ENCODE measurements around the gene SMOC2.

Gene SMOC2

GRCh38 chr6:168517742-168518347 is 76.9 kb downstream of the SMOC2 start:
- Histone ChIP-seq H3K27me3 (ENCODE audit: low read depth, low read length) (no peaks in the 10 kb centered on the region), H3K4me1 (ENCODE audit: low read length) (no peaks in the 10 kb centered on the region), H3K9ac (ENCODE audit: low read length) (no peak overlapping the region), H3K9me3 (ENCODE audit: insufficient read depth, low read length) (no peaks in the 10 kb centered on the region), H2AFZ (ENCODE audit: low read depth, low read length) (no peak overlapping the region), H3K36me3 (replicated peaks; ENCODE audit: low read depth, low read length) (no peaks in the 10 kb centered on the region), H3K4me2 (ENCODE audit: low read length) (no peak overlapping the region), H3K4me3 (ENCODE audit: low read length) (no peak overlapping the region), H3K27ac (ENCODE audit: low read length) (no peak overlapping the region), H4K20me1 (ENCODE audit: insufficient read depth, low read length) (no peaks in the 10 kb centered on the region), H3K79me2 (ENCODE audit: low read length) (no peaks in the 10 kb centered on the region)
- TF ChIP-seq EZH2phosphoT487 (IDR thresholded peaks at IDR 0.05; ENCODE audit: low read depth): no peak
- TF ChIP-seq CTCF (IDR thresholded peaks at IDR 0.05; ENCODE audit: low read depth, low read length): no peak

DNA sequence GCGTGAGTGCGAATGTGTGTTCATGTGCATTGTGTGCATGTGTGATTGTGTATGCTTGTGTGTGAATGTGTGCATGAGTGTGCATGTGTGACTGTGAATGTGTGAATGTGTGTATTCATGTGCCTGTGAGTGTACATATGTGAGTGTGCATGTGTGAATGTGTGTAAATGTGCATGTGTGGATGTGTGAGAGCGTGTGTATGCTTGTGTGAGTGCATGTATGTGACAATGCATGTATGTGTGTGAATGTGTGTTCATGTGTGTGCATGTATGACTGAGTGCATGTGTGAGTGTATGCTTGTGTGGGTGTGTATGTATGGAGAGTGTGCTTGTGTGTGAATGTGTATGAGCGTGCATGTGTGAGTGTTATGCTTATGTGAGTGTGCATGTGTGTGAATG is 77.4 kb downstream of the SMOC2 start:
- no peak overlapping the region for H3K9ac ChIP-seq (ENCODE audit: low read length)
- H3K9me3 ChIP-seq (ENCODE audit: insufficient read depth, low read length): no peaks in the 10 kb centered on the region
- H3K4me1 ChIP-seq (ENCODE audit: low read length): no peaks in the 10 kb centered on the region
- no peak overlapping the region for H3K4me2 ChIP-seq (ENCODE audit: low read length)
- TF ChIP-seq CTCF (IDR thresholded peaks at IDR 0.05; ENCODE audit: low read depth, low read length) (no peak), EZH2phosphoT487 (IDR thresholded peaks at IDR 0.05; ENCODE audit: low read depth) (no peak)
- no peak overlapping the region for H3K27ac ChIP-seq (ENCODE audit: low read length)
- H4K20me1 ChIP-seq (ENCODE audit: insufficient read depth, low read length): no peaks in the 10 kb centered on the region
- H3K79me2 ChIP-seq (ENCODE audit: low read length): no peaks in the 10 kb centered on the region
- H3K4me3 ChIP-seq (ENCODE audit: low read length): no peak overlapping the region
- no peak overlapping the region for H2AFZ ChIP-seq (ENCODE audit: low read depth, low read length)
- no peaks in the 10 kb centered on the region for H3K36me3 ChIP-seq (replicated peaks; ENCODE audit: low read depth, low read length)
- no peaks in the 10 kb centered on the region for H3K27me3 ChIP-seq (ENCODE audit: low read depth, low read length)

DNA sequence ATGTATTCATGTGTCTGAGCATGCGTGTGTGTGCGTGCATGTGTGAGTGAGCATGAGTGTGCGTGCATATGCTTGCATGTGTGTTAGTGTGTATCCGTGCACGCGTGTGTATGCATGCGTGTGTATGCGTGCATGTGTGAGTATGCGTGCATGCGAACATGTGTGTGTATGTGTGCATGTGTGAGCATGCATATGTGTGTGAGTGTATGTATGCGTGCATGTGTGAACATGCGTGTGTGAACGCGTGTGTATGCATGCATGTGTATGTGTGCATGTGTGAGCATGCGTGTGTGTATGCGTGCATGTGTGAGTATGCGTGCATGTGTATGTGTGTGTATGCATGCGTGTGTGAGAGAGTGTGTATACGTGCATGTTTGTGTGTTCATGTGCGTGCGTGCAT is 77.9 kb downstream of the SMOC2 start:
- Histone ChIP-seq H3K4me2 (ENCODE audit: low read length) (no peak overlapping the region), H4K20me1 (ENCODE audit: insufficient read depth, low read length) (no peaks in the 10 kb centered on the region), H3K4me1 (ENCODE audit: low read length) (no peaks in the 10 kb centered on the region), H3K27me3 (ENCODE audit: low read depth, low read length) (no peaks in the 10 kb centered on the region), H3K9me3 (ENCODE audit: insufficient read depth, low read length) (no peaks in the 10 kb centered on the region), H3K9ac (ENCODE audit: low read length) (no peak overlapping the region), H3K79me2 (ENCODE audit: low read length) (no peaks in the 10 kb centered on the region), H3K36me3 (replicated peaks; ENCODE audit: low read depth, low read length) (no peaks in the 10 kb centered on the region), H3K27ac (ENCODE audit: low read length) (no peak overlapping the region), H2AFZ (ENCODE audit: low read depth, low read length) (no peak overlapping the region), H3K4me3 (ENCODE audit: low read length) (no peak overlapping the region)
- TF ChIP-seq CTCF (IDR thresholded peaks at IDR 0.05; ENCODE audit: low read depth, low read length): no peak

DNA sequence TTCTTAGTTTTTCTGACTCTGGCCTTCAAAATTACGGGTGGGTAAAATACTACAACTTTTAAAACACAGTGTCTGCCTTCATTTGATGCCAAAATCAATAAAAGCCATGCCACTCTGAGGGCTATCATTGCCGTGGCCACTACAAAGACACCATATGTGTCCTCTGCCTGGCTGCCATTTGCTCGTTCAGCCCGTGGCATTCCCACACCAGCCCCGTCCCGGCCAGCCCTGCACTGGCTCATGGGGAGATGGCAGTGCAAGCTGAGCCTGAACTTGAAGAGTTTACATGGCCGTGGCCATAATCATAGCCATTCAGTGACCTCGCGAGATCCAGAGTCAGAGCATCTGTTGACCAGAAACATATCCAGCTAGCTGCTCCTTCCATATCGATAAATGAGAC is 79.2 kb downstream of the SMOC2 start:
- H3K79me2 ChIP-seq (ENCODE audit: low read length): no peaks in the 10 kb centered on the region
- no peaks in the 10 kb centered on the region for H3K36me3 ChIP-seq (replicated peaks; ENCODE audit: low read depth, low read length)
- no peak overlapping the region for H3K9ac ChIP-seq (ENCODE audit: low read length)
- no peak overlapping the region for H3K4me3 ChIP-seq (ENCODE audit: low read length)
- no peaks in the 10 kb centered on the region for H4K20me1 ChIP-seq (ENCODE audit: insufficient read depth, low read length)
- H3K27ac ChIP-seq (ENCODE audit: low read length): no peak overlapping the region
- no peaks in the 10 kb centered on the region for H3K4me1 ChIP-seq (ENCODE audit: low read length)
- H2AFZ ChIP-seq (ENCODE audit: low read depth, low read length): no peak overlapping the region
- H3K4me2 ChIP-seq (ENCODE audit: low read length): no peak overlapping the region
- H3K27me3 ChIP-seq (ENCODE audit: low read depth, low read length): no peaks in the 10 kb centered on the region
- TF ChIP-seq EZH2phosphoT487 (IDR thresholded peaks at IDR 0.05; ENCODE audit: low read depth) (no peak), CTCF (IDR thresholded peaks at IDR 0.05; ENCODE audit: low read depth, low read length) (no peak)
- H3K9me3 ChIP-seq (ENCODE audit: insufficient read depth, low read length): no peaks in the 10 kb centered on the region

Measured in OCI-LY3 (cell line).